Parathyroid adenoma (tissue), 2 donors: ENCODE data around the gene ADGB.

Experiments
- H2AFZ ChIP-seq: fragments of 300-600 bp; sonication (generic); one replicate; pipeline ENCODE4 v1.7.0; 2017; ENCODE audit warnings: antibody characterized with exemption, mild to moderate bottlenecking
- H3K27ac ChIP-seq: fragments of 300-600 bp; sonication (generic); one replicate; pipeline ENCODE4 v1.7.0; 2017
- H3K27me3 ChIP-seq: fragments of 300-600 bp; sonication (generic); one replicate; pipeline ENCODE4 v1.7.0; 2017; ENCODE audit warnings: low read length; ENCODE audit not compliant: control insufficient read depth, insufficient read depth
- H3K36me3 ChIP-seq: fragments of 300-600 bp; sonication (generic); one replicate; pipeline ENCODE4 v1.7.0; 2017; ENCODE audit warnings: low read length; ENCODE audit not compliant: control insufficient read depth, insufficient read depth
- H3K4me1 ChIP-seq: fragments of 300-600 bp; sonication (generic); one replicate; pipeline ENCODE4 v1.7.0; 2017; ENCODE audit warnings: control low read depth
- H3K4me2 ChIP-seq: fragments of 300-600 bp; sonication (generic); one replicate; pipeline ENCODE4 v1.7.0; 2017; ENCODE audit warnings: low read length
- H3K4me3 ChIP-seq: fragments of 300-600 bp; sonication (generic); one replicate; pipeline ENCODE4 v1.7.0; 2017; ENCODE audit warnings: low read depth, low read length
- H3K79me2 ChIP-seq: fragments of 300-600 bp; sonication (generic); one replicate; pipeline ENCODE4 v1.7.0; 2017; ENCODE audit warnings: control low read depth
- H3K9ac ChIP-seq: fragments of 300-600 bp; sonication (generic); one replicate; pipeline ENCODE4 v1.7.0; 2017; ENCODE audit warnings: mild to moderate bottlenecking
- H3K9me3 ChIP-seq: fragments of 300-600 bp; sonication (generic); one replicate; pipeline ENCODE4 v1.7.0; 2017; ENCODE audit warnings: low read length; ENCODE audit not compliant: control insufficient read depth
- CTCF ChIP-seq: fragments of 300-600 bp; sonication (generic); IDR thresholded peaks from one replicate; pipeline ENCODE4 v1.7.0; 2017; ENCODE audit warnings: antibody characterized with exemption, mild to moderate bottlenecking
- donor health status: primary hyperparathyroidism.

The ADGB gene

GRCh38 chr6:146664871-146665360 is 66.1 kb downstream of the ADGB start:
- peaks cover 2% of the 10 kb centered on the region for H3K9me3 ChIP-seq
- H3K4me2 ChIP-seq: no peak overlapping the region
- no peaks in the 10 kb centered on the region for H3K79me2 ChIP-seq
- H3K4me1 ChIP-seq: no peaks in the 10 kb centered on the region
- no peaks in the 10 kb centered on the region for H3K36me3 ChIP-seq
- H3K4me3 ChIP-seq: no peak overlapping the region
- H3K9ac ChIP-seq: no peak overlapping the region
- H2AFZ ChIP-seq: no peak overlapping the region
- H3K27me3 ChIP-seq: no peaks in the 10 kb centered on the region
- H3K27ac ChIP-seq: no peak overlapping the region
- no peak for TF ChIP-seq CTCF

- H3K4me1 ChIP-seq: no peaks in the 10 kb centered on the region
- H3K4me3 ChIP-seq: no peak overlapping the region
- H3K4me2 ChIP-seq: no peak overlapping the region
- no peaks in the 10 kb centered on the region for H3K36me3 ChIP-seq
- H3K9ac ChIP-seq: no peak overlapping the region
- no peaks in the 10 kb centered on the region for H3K27me3 ChIP-seq
- H3K9me3 ChIP-seq: no peaks in the 10 kb centered on the region
- H2AFZ ChIP-seq: no peak overlapping the region
- no peak overlapping the region for H3K27ac ChIP-seq
- H3K79me2 ChIP-seq: no peaks in the 10 kb centered on the region
- no peak for TF ChIP-seq CTCF
Observed at GRCh38 chr6:146666909-146667308, 68.1 kb downstream of the ADGB start.

- no peaks in the 10 kb centered on the region for H3K4me1 ChIP-seq
- no peak overlapping the region for H3K27ac ChIP-seq
- H3K27me3 ChIP-seq: no peaks in the 10 kb centered on the region
- no peak overlapping the region for H3K9ac ChIP-seq
- H3K36me3 ChIP-seq: no peaks in the 10 kb centered on the region
- H3K4me2 ChIP-seq: no peak overlapping the region
- TF ChIP-seq CTCF: no peak
- H3K9me3 ChIP-seq: no peaks in the 10 kb centered on the region
- no peak overlapping the region for H3K4me3 ChIP-seq
- H2AFZ ChIP-seq: no peak overlapping the region
- H3K79me2 ChIP-seq: no peaks in the 10 kb centered on the region
Observed at GRCh38 chr6:146670161-146670560, 71.4 kb downstream of the ADGB start.

- no peaks in the 10 kb centered on the region for H3K4me1 ChIP-seq
- no peak overlapping the region for H3K4me2 ChIP-seq
- no peak overlapping the region for H3K9ac ChIP-seq
- H3K79me2 ChIP-seq: no peaks in the 10 kb centered on the region
- TF ChIP-seq CTCF: no peak
- H3K9me3 ChIP-seq: no peaks in the 10 kb centered on the region
- H2AFZ ChIP-seq: no peak overlapping the region
- no peak overlapping the region for H3K4me3 ChIP-seq
- H3K27ac ChIP-seq: no peak overlapping the region
- H3K27me3 ChIP-seq: no peaks in the 10 kb centered on the region
- no peaks in the 10 kb centered on the region for H3K36me3 ChIP-seq
Observed at GRCh38 chr6:146673069-146673468, 74.3 kb downstream of the ADGB start.

GRCh38 chr6:146679386-146679785 is 80.6 kb downstream of the ADGB start:
- H3K4me2 ChIP-seq: no peak overlapping the region

More at GRCh38 chr6:146679386-146679785, 80.6 kb downstream of the ADGB start:
- TF ChIP-seq CTCF: no peak
- H3K79me2 ChIP-seq: no peaks in the 10 kb centered on the region
- H3K27me3 ChIP-seq: no peaks in the 10 kb centered on the region
- H3K27ac ChIP-seq: no peak overlapping the region
- H2AFZ ChIP-seq: no peak overlapping the region
- no peak overlapping the region for H3K9ac ChIP-seq
- no peak overlapping the region for H3K4me3 ChIP-seq
- H3K36me3 ChIP-seq: no peaks in the 10 kb centered on the region
- H3K4me1 ChIP-seq: no peaks in the 10 kb centered on the region
- H3K9me3 ChIP-seq: no peaks in the 10 kb centered on the region
